Right ventricle myocardium superior (tissue), 1 donor: ENCODE results near the gene AGAP1. TPM values are rescaled to one million over a fixed set of nuclear protein-coding genes. Genes with fewer than 3 reads are reported as not detected.
A peak's percentile ranks its signal among the peaks of the same experiment; 100 is the strongest.

ENCODE experiments used
- ATAC-seq: fragments of 200-7000 bp; cut with Tn5 transposase; one replicate; pipeline ENCODE4 v1.9.1; 2020; ENCODE audit warnings: mild to moderate bottlenecking; ENCODE audit not compliant: poor library complexity
- DNase-seq: peaks from one replicate; pipeline ENCODE4 v3.0.0-alpha.2; 2020
- intact Hi-C: fragments of 100-400 bp; cut with DNase I; formaldehyde crosslinking; loops from one replicate; pipeline ENCODE4 v1.11.2; 2022
- long read RNA-seq: library from polyadenylated mRNA; unstranded; transcript quantifications from one replicate; pipeline ENCODE4 v2.0.0, GENCODE V29; 2021
- total RNA-seq: library from RNA; stranded (reverse); fragmentation: NEBNext Ultra II Directional; extraction: Animal tissue kit (Norgen Biotek cat#: 25700); gene quantifications from one replicate; pipeline ENCODE4 v1.2.1, GENCODE V29; 2021
- donor health status: DM: no; HTN: yes; CAD: no; lungs with severe emphysema.

AGAP1 gene
- 25.4 TPM for total RNA-seq
- long read RNA-seq, partial matches to known transcripts = 11 of 26 reads
- long read RNA-seq, other reads (novel, unspliced or antisense) = 15 of 26 reads

DNA sequence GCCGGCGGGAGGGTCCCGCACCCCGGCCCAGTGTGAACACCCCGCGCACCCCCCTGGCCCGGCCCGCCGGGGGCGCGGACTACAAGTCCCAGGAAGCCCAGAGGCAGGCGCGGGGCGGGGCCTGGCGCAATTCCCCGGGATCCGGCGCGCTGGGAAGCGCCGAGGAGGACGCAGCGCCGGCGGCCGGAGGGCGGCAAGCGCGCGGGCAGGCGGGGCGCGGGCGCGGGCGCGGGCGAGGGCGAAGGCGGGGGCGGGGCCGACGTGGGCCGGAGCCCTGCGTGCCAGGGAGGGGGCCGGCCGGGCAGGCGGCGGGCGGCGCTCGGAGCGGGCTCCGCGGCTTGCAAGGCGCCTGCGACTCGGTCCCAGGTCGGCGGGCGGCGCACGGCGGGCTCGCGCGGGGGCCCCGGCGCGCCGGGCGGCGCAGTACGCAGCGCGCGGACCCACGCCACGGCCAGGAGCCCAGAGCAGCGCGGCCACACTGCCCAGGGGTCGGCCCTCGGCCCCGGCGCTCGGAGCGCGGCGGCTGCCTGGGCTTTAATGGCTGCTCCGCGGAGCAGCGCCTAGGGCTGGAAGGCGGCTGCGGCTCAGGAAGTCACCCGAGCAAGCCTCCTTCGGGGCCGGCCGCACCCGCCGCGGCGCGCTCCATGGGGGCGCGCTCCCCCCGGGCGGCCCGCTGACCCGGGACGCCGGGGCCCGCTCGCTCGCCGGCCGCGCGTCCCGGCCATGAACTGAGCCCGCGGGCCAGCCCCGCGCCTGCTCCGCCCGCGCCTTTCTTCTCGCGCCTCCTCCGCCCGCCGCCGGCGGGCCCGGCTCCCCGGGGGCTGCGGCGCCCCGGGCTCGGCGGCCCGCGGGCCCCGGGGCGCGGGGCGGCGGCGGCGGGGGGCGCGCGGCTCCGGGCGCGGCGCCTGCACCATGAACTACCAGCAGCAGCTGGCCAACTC is at the start of gene AGAP1:
TSS of gene AGAP1 (plus strand) at position 269 of the 941 bp plus-strand sequence.
- DNase-seq (peak; percentile 94), ATAC-seq (peak; percentile 91)
- intact Hi-C loops = no loop called here

GRCh38 chr2:235444101-235444597 is 49.7 kb upstream of the AGAP1 start:
- ATAC-seq (no peak), DNase-seq (no peak)
- intact Hi-C loops = no loop called here

DNA sequence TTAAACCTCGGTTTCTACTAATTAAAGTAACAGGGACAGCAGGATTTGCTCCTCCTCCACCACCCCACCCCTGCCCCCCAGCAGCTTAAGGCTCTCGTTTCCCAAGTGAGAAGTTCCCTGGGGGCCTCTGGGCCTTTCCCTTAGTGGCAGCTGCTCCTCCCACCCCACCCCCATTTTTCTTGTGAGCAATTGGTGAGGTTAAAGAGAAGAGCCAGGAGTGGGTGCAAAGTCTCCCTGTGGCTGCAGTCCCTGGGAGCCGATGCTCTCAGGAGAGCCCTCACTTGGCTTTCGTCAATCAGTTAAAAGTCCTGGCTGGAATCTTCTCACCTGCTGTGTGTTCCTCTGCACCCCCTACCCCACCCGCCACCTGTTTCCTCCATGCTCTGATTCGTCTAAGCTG is 48.7 kb upstream of the AGAP1 start:
- DNase-seq (no peak), ATAC-seq (no peak)
- intact Hi-C loops = no loop called here

DNA sequence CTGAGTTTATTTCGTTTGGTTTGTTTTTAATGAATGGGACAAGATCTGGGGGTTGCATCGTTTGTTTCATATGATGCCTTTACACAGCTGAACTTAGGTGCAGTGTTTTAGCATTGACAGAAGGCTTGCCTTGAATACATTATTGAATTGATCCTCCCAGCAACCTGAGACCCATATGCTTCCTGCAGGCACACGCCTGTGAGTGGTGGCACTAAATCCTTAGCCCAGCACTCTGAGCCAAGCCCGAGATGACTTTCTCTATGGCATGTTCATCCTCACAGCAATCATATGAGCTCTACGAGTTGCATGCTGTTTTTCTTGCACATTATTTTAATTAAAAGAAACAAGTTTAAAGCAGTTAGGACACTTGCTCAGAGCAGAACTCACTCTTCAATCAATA is 47.8 kb upstream of the AGAP1 start:
- DNase-seq (no peak), ATAC-seq (no peak)
- intact Hi-C loops = no loop called here

DNA sequence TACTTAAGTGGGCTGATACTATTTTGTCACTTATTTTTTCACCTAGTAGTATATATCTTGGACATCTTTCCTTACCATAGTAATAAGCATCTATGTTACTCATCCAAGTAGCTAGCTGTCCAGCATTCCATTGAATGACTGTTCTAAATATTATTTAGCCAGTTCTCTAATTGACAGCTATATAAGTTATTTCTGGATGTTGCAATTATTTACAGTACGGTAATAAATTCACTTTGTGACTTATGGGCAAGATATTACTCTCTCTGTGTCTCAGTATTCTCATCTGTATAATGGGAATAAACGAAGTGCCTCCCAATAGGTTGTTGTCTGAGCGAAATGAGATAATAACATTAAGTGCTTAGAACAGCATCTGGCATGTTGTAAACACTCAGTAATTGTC is 46.6 kb upstream of the AGAP1 start:
- intact Hi-C loops = no loop called here
- DNase-seq (no peak), ATAC-seq (no peak)

- no peak for DNase-seq
- intact Hi-C loops = no loop called here
- ATAC-seq = no peak
Measured at GRCh38 chr2:235449568-235449967, 44.3 kb upstream of the AGAP1 start.

GRCh38 chr2:235453605-235454151 is 40.2 kb upstream of the AGAP1 start:
- no peak for DNase-seq
- intact Hi-C loops = no loop called here
- ATAC-seq = no peak

DNA sequence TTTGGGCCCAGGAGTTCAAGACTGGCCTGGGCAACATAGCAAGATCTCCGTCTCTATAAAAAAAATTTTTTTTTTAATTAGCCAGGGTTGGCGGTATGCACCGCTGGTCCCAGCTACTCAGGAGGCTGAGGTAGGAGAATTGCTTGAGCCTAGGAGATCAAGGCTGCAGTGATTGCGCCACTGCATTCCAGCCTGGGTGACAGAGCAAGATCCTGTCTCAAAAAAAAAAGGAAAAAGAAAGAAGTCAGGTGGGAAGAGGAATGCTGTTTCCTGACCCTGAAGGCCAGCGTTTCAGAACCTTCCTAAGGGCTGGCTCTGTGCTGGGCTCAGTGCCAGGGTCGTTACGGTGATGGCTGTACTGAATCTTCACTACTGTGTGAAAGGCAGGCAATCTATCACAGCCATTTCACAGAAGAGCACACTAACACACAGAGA is 35.0 kb upstream of the AGAP1 start:
- intact Hi-C loops = no loop called here
- peak; percentile 50 for ATAC-seq
- DNase-seq = no peak

GRCh38 chr2:235460548-235461047 is 33.2 kb upstream of the AGAP1 start:
- intact Hi-C loops = no loop called here
- ATAC-seq = no peak

DNA sequence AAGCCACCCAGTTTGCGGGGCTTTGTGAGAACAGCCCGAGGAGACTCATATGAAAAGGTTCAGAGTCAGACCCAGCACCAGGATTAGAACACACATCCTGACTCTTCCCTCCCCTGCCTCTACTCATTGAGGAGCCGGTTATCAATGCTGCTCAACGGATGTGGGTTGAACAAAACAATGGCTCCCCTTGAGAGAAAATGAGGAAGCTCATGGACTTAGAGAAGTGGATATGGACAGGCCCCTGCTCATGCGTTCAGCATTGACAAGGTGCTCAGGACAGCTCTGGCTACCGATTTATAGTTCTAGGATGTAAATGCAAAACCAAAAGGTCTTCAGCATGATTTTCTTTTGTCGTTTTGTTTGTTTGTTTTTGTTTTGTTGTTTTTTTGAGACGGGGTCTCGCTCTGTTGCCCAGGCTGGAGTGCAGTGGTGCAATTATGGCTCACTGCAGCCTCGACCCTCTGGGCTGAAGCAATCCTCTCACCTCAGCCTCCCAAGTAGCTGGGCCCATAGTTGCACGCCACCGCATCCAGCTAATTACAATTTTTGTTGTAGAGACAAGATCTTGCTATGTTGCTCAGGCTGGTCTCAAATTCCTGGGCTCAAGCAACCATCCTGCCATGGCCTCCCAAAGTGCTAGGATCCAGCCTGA is 32.0 kb upstream of the AGAP1 start:
- no peak for DNase-seq
- intact Hi-C loops = no loop called here
- no peak for ATAC-seq

More at GRCh38 chr2:235460548-235461047, 33.2 kb upstream of the AGAP1 start:
- no peak for DNase-seq

- ATAC-seq (no peak), DNase-seq (no peak)
- intact Hi-C loops = no loop called here
Measured at GRCh38 chr2:235462415-235462790, 31.4 kb upstream of the AGAP1 start.

DNA sequence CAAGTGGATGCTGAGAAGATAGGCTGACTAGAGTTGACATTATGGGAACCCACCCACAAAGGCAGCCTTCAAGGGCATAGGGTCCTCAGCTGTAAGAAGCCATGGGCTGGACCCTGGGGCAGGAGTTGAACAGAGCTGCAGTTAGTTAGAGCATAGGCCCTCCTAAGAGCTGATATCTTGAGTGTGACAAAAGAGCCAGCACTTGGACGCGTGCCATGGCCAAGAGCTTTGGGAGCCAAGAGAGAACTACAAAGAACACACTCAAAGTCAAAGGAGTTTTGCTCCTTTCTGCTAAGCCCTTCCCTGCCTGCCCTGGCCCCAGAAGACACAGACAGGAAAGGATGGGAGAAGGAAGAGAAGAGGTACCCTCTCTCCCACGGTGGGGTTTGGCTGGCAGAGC is 29.9 kb upstream of the AGAP1 start:
- DNase-seq = peak; percentile 79

GRCh38 chr2:235467588-235467987 is 26.3 kb upstream of the AGAP1 start:
- intact Hi-C loops = no loop called here
- no peak for ATAC-seq
- DNase-seq = no peak

More for the DNA sequence above, 29.9 kb upstream of the AGAP1 start:
- intact Hi-C loops = no loop called here
- peak; percentile 91 for ATAC-seq

DNA sequence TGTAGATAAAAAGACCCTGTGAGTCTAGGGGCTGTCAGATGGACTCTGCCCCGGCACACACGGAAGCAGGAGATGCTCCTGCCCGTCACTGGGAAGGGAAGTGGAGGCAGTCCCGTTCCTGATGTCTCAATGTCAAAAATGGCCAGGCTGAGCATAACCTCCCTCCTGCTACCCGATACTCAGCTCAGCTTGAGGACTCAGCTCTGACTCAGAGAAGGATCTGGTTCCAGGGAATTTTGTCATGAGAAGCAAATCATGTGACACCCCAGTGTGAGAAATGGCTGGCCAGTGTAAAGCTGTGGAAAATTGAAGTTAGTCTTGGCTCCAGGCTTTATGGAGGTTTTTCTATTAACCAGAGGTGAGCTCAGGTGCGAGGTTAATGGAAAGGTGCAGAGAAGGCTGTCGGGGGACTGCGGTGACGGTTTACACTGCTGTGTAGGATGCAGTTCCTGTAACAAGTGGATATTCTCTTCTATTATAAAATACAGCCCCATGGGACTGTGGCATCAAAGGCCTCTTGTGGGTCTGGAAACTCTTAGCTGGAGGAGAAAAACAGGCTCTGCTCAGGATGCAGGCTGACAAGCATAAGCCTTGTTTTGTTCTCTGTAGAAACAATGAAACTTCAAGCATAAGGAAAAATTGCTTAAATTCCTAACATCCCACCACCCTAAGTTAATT is 24.7 kb upstream of the AGAP1 start:
- intact Hi-C loops = no loop called here
- DNase-seq = no peak
- ATAC-seq = peak; percentile 80

- intact Hi-C loops = no loop called here
- DNase-seq (no peak), ATAC-seq (no peak)
Measured at GRCh38 chr2:235471186-235471747, 22.6 kb upstream of the AGAP1 start.

- DNase-seq = no peak
- intact Hi-C loops = no loop called here
Measured at GRCh38 chr2:235472443-235472842, 21.4 kb upstream of the AGAP1 start.

DNA sequence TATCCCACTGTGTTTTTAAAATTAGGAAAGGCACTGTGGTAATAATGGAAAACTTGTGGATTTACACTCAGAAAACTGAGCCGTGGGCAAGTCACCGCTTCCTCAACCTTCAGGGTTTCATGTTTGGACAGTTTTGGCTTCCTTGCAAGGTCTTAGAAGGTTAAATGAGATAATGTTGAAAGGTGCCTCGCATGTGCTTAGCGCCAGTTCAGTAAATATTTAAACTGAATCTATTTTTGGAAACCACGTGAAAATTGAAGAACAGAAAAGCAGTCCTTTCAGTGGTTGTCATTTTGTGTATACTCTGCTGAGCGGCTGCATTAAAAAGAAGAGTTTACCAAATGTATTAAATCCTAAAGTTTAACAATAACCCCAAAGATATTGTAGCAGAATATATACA is 15.2 kb upstream of the AGAP1 start:
- DNase-seq = no peak
- intact Hi-C loops = no loop called here
- ATAC-seq = no peak

More at GRCh38 chr2:235472443-235472842, 21.4 kb upstream of the AGAP1 start:
- ATAC-seq = no peak

DNA sequence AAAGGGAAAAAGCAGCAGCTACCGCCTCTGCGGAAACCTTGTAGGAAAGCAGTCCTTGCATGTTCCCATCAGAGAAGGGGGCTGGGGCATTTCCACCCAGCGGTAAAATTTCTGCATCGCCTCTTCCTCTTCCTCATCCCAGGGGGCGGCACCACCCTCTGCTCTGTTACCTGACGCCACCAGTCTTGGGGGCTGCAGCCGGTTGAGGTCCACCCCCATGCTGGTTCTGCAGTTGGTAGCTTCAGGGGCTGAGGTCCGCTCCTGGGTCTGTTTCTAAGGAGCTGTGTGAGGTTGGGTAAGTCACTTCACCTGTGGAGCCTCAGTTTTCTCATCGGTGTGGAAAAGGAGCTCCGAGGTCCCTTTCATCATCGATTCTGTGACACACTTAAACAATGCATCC is 14.2 kb upstream of the AGAP1 start:
- ATAC-seq (no peak), DNase-seq (no peak)
- intact Hi-C loops = no loop called here
